ENCODE data around the gene CLSTN2.

CLSTN2 gene

DNA sequence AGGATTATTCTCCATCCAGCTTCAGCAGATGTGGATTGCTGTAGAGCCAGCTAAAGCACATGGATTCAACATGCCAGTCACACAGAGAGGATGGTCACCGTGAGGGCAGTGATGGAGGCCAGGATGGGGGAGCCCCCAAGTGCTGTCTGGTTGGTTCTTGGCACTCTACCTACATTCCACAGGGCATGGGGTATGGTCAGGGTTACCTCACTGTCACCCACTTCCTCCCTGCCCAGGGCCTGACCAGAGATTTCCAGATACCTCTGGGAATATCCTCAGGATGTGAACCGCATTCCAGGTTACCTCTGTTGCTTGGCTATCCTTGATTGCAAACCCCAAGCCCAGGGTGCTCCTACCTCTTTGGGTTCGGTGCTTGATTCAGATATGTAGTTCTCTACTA, 595.6 kb downstream of the CLSTN2 start:
- TF ChIP-seq, protein P1, sequence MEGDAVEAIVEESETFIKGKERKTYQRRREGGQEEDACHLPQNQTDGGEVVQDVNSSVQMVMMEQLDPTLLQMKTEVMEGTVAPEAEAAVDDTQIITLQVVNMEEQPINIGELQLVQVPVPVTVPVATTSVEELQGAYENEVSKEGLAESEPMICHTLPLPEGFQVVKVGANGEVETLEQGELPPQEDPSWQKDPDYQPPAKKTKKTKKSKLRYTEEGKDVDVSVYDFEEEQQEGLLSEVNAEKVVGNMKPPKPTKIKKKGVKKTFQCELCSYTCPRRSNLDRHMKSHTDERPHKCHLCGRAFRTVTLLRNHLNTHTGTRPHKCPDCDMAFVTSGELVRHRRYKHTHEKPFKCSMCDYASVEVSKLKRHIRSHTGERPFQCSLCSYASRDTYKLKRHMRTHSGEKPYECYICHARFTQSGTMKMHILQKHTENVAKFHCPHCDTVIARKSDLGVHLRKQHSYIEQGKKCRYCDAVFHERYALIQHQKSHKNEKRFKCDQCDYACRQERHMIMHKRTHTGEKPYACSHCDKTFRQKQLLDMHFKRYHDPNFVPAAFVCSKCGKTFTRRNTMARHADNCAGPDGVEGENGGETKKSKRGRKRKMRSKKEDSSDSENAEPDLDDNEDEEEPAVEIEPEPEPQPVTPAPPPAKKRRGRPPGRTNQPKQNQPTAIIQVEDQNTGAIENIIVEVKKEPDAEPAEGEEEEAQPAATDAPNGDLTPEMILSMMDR (conservative IDR thresholded peaks at IDR 0.05; ENCODE audit: low read depth, low read length) = no peak
- no peaks in the 10 kb centered on the region for H4K20me1 ChIP-seq (ENCODE audit: insufficient read depth)
- no peaks in the 10 kb centered on the region for H3K79me2 ChIP-seq (ENCODE audit: insufficient read depth, low read depth)
- H3K4me2 ChIP-seq = no peak overlapping the region
- H3K27me3 ChIP-seq (ENCODE audit: insufficient read depth, low read depth) = no peaks in the 10 kb centered on the region
- no peak overlapping the region for H3K4me3 ChIP-seq (IDR thresholded peaks at IDR 0.05; ENCODE audit: insufficient read depth, low read depth, low read length)
- H3K36me3 ChIP-seq (ENCODE audit: insufficient read depth) = no peaks in the 10 kb centered on the region; the same call in 1 of the 2 replicates
- H2AFZ ChIP-seq (ENCODE audit: low read depth) = no peak overlapping the region
- H3K27ac ChIP-seq = no peak overlapping the region
- H3K9ac ChIP-seq = no peak overlapping the region
- H3K4me1 ChIP-seq (ENCODE audit: low read depth, poor library complexity, severe bottlenecking) = no peaks in the 10 kb centered on the region

GRCh38 chr3:140532793-140533330, 597.9 kb downstream of the CLSTN2 start:
- H3K9ac ChIP-seq = no peak overlapping the region
- no peaks in the 10 kb centered on the region; the same call in 1 of the 2 replicates for H3K36me3 ChIP-seq (ENCODE audit: insufficient read depth)
- H3K4me1 ChIP-seq (ENCODE audit: low read depth, poor library complexity, severe bottlenecking) = no peaks in the 10 kb centered on the region
- TF ChIP-seq, protein P1 (conservative IDR thresholded peaks at IDR 0.05; ENCODE audit: low read depth, low read length) = no peak
- H3K79me2 ChIP-seq (ENCODE audit: insufficient read depth, low read depth) = no peaks in the 10 kb centered on the region
- no peak overlapping the region for H3K4me3 ChIP-seq (IDR thresholded peaks at IDR 0.05; ENCODE audit: insufficient read depth, low read depth, low read length)
- no peak overlapping the region for H3K4me2 ChIP-seq
- H3K27ac ChIP-seq = no peak overlapping the region
- H2AFZ ChIP-seq (ENCODE audit: low read depth) = no peak overlapping the region
- H3K27me3 ChIP-seq (ENCODE audit: insufficient read depth, low read depth) = no peaks in the 10 kb centered on the region
- no peaks in the 10 kb centered on the region for H4K20me1 ChIP-seq (ENCODE audit: insufficient read depth)

GRCh38 chr3:140536926-140537726, 602.1 kb downstream of the CLSTN2 start:
- H3K27me3 ChIP-seq (ENCODE audit: insufficient read depth, low read depth) = no peaks in the 10 kb centered on the region
- no peak overlapping the region for H3K4me3 ChIP-seq (IDR thresholded peaks at IDR 0.05; ENCODE audit: insufficient read depth, low read depth, low read length)
- no peak overlapping the region for H2AFZ ChIP-seq (ENCODE audit: low read depth)
- no peak overlapping the region for H3K4me2 ChIP-seq
- no peaks in the 10 kb centered on the region for H4K20me1 ChIP-seq (ENCODE audit: insufficient read depth)
- H3K36me3 ChIP-seq (ENCODE audit: insufficient read depth) = no peaks in the 10 kb centered on the region; the same call in 1 of the 2 replicates
- no peak overlapping the region for H3K9ac ChIP-seq
- TF ChIP-seq, protein P1 (conservative IDR thresholded peaks at IDR 0.05; ENCODE audit: low read depth, low read length) = no peak
- H3K4me1 ChIP-seq (ENCODE audit: low read depth, poor library complexity, severe bottlenecking) = no peaks in the 10 kb centered on the region
- H3K27ac ChIP-seq = no peak overlapping the region
- no peaks in the 10 kb centered on the region for H3K79me2 ChIP-seq (ENCODE audit: insufficient read depth, low read depth)

- Histone ChIP-seq H3K27me3 (ENCODE audit: insufficient read depth, low read depth) (no peaks in the 10 kb centered on the region), H3K9ac (no peak overlapping the region), H3K27ac (no peak overlapping the region), H3K36me3 (ENCODE audit: insufficient read depth) (no peaks in the 10 kb centered on the region; the same call in 1 of the 2 replicates), H2AFZ (ENCODE audit: low read depth) (no peak overlapping the region), H3K4me1 (ENCODE audit: low read depth, poor library complexity, severe bottlenecking) (no peaks in the 10 kb centered on the region), H3K4me3 (IDR thresholded peaks at IDR 0.05; ENCODE audit: insufficient read depth, low read depth, low read length) (no peak overlapping the region), H4K20me1 (ENCODE audit: insufficient read depth) (no peaks in the 10 kb centered on the region), H3K4me2 (no peak overlapping the region), H3K79me2 (ENCODE audit: insufficient read depth, low read depth) (no peaks in the 10 kb centered on the region)
- TF ChIP-seq, protein P1 (conservative IDR thresholded peaks at IDR 0.05; ENCODE audit: low read depth, low read length) = no peak
Observed at GRCh38 chr3:140537727-140538082, 602.7 kb downstream of the CLSTN2 start.
